ENCODE measurements around the gene CSN1S1. TPM values are rescaled to one million over a fixed set of nuclear protein-coding genes. Genes with fewer than 3 reads are reported as not detected.
"Not testable (repeated sequence)": the region's sequence is repeated elsewhere in the genome, so short reads cannot be mapped to it uniquely, and the experiment has no call there.

CSN1S1 gene
- total RNA-seq = not detected

GRCh38 chr4:69930768-69931167, at the start of gene CSN1S1:
Gene CSN1S1 (plus strand): TSS chr4:69931068. CDS start chr4:69932556, 1,488 bp downstream.
- no peak for DNase-seq (ENCODE audit: low read depth in 2 of 3, low spot score in 2 of 3)

- peak in 2 of 3 donors; percentile 28 to 67 for DNase-seq (ENCODE audit: low read depth in 2 of 3, low spot score in 2 of 3)
These were observed 49.6 kb upstream of the CSN1S1 start for GRCh38 chr4:69881173-69881773.

GRCh38 chr4:69882150-69882549, 48.7 kb upstream of the CSN1S1 start:
- no peak for DNase-seq (ENCODE audit: low read depth in 2 of 3, low spot score in 2 of 3)

GRCh38 chr4:69888336-69888735, 42.5 kb upstream of the CSN1S1 start:
- DNase-seq (ENCODE audit: low read depth in 2 of 3, low spot score in 2 of 3) = peak in 1 of 3 donors; percentile 13

- DNase-seq (ENCODE audit: low read depth in 2 of 3, low spot score in 2 of 3) = no peak
These were observed 36.7 kb upstream of the CSN1S1 start for GRCh38 chr4:69894186-69894585.

- no peak for DNase-seq (ENCODE audit: low read depth in 2 of 3, low spot score in 2 of 3)
These were observed 36.1 kb upstream of the CSN1S1 start for GRCh38 chr4:69894721-69895120.

- DNase-seq (ENCODE audit: low read depth in 2 of 3, low spot score in 2 of 3) = no peak
These were observed 34.2 kb upstream of the CSN1S1 start for GRCh38 chr4:69896530-69897116.

- DNase-seq (ENCODE audit: low read depth in 2 of 3, low spot score in 2 of 3) = no peak
These were observed 23.7 kb upstream of the CSN1S1 start for GRCh38 chr4:69907151-69907550.

- no peak for DNase-seq (ENCODE audit: low read depth in 2 of 3, low spot score in 2 of 3)
These were observed 21.7 kb upstream of the CSN1S1 start for GRCh38 chr4:69909195-69909594.

GRCh38 chr4:69910016-69910782, 20.7 kb upstream of the CSN1S1 start:
- no peak for DNase-seq (ENCODE audit: low read depth in 2 of 3, low spot score in 2 of 3)

- DNase-seq (ENCODE audit: low read depth in 2 of 3, low spot score in 2 of 3) = no peak
These were observed 10.0 kb upstream of the CSN1S1 start for GRCh38 chr4:69920874-69921273.

- DNase-seq (ENCODE audit: low read depth in 2 of 3, low spot score in 2 of 3) = not testable (repeated sequence)
These were observed 7.0 kb upstream of the CSN1S1 start for GRCh38 chr4:69923782-69924410.

- no peak for DNase-seq (ENCODE audit: low read depth in 2 of 3, low spot score in 2 of 3)
These were observed 3.3 kb downstream of the CSN1S1 start for GRCh38 chr4:69934150-69934549.

GRCh38 chr4:69936566-69936965, 5.7 kb downstream of the CSN1S1 start:
- no peak for DNase-seq (ENCODE audit: low read depth in 2 of 3, low spot score in 2 of 3)

GRCh38 chr4:69951602-69952001, 20.7 kb downstream of the CSN1S1 start:
- DNase-seq (ENCODE audit: low read depth in 2 of 3, low spot score in 2 of 3) = no peak

- DNase-seq (ENCODE audit: low read depth in 2 of 3, low spot score in 2 of 3) = no peak
These were observed 26.3 kb downstream of the CSN1S1 start for GRCh38 chr4:69957209-69957608.

GRCh38 chr4:69965628-69966027, 34.8 kb downstream of the CSN1S1 start, which contains the start of gene CSN2:
Gene CSN2 (minus strand): TSS chr4:69965728. CDS start chr4:69960995, 4,733 bp downstream.
- DNase-seq (ENCODE audit: low read depth in 2 of 3, low spot score in 2 of 3) = no peak

GRCh38 chr4:69970071-69970470, 39.2 kb downstream of the CSN1S1 start:
- DNase-seq (ENCODE audit: low read depth in 2 of 3, low spot score in 2 of 3) = no peak

- no peak for DNase-seq (ENCODE audit: low read depth in 2 of 3, low spot score in 2 of 3)
These were observed 43.8 kb downstream of the CSN1S1 start for GRCh38 chr4:69974631-69975030.

GRCh38 chr4:69977582-69977981, 46.7 kb downstream of the CSN1S1 start:
- DNase-seq (ENCODE audit: low read depth in 2 of 3, low spot score in 2 of 3) = no peak

- no peak for DNase-seq (ENCODE audit: low read depth in 2 of 3, low spot score in 2 of 3)
These were observed 53.2 kb downstream of the CSN1S1 start for GRCh38 chr4:69984030-69984443.

All from hematopoietic multipotent progenitor cell (in vitro differentiated cells).